ENCODE data around the gene CR1.

The CR1 gene

GRCh38 chr1:207474210-207474609, 21.7 kb upstream of the CR1 start:
- no peaks in the 10 kb centered on the region for H3K27me3 ChIP-seq (ENCODE audit: low read depth, low read length)
- H3K79me2 ChIP-seq (ENCODE audit: low read length) = no peaks in the 10 kb centered on the region
- H3K9me3 ChIP-seq (ENCODE audit: insufficient read depth, low read length) = no peaks in the 10 kb centered on the region
- no peak overlapping the region for H3K9ac ChIP-seq (ENCODE audit: low read length)
- H2AFZ ChIP-seq (ENCODE audit: low read depth, low read length) = no peak overlapping the region
- H3K27ac ChIP-seq (ENCODE audit: low read length) = no peak overlapping the region
- H3K4me2 ChIP-seq (ENCODE audit: low read length) = no peak overlapping the region
- peaks cover 4% of the 10 kb centered on the region for H3K36me3 ChIP-seq (replicated peaks; ENCODE audit: low read depth, low read length)
- no peaks in the 10 kb centered on the region for H3K4me1 ChIP-seq (ENCODE audit: low read length)
- no peak overlapping the region for H3K4me3 ChIP-seq (ENCODE audit: low read length)
- no peak for TF ChIP-seq CTCF (IDR thresholded peaks at IDR 0.05; ENCODE audit: low read depth, low read length)
- TF ChIP-seq EZH2phosphoT487 (IDR thresholded peaks at IDR 0.05; ENCODE audit: low read depth) = no peak
- H4K20me1 ChIP-seq (ENCODE audit: insufficient read depth, low read length) = no peaks in the 10 kb centered on the region

- Histone ChIP-seq H3K27me3 (ENCODE audit: low read depth, low read length) (no peaks in the 10 kb centered on the region), H3K4me1 (ENCODE audit: low read length) (no peaks in the 10 kb centered on the region), H4K20me1 (ENCODE audit: insufficient read depth, low read length) (no peaks in the 10 kb centered on the region), H3K4me2 (ENCODE audit: low read length) (no peak overlapping the region), H3K9me3 (ENCODE audit: insufficient read depth, low read length) (no peaks in the 10 kb centered on the region), H3K4me3 (ENCODE audit: low read length) (no peak overlapping the region), H3K9ac (ENCODE audit: low read length) (no peak overlapping the region), H3K36me3 (replicated peaks; ENCODE audit: low read depth, low read length) (no peaks in the 10 kb centered on the region), H3K27ac (ENCODE audit: low read length) (no peak overlapping the region), H2AFZ (ENCODE audit: low read depth, low read length) (no peak overlapping the region), H3K79me2 (ENCODE audit: low read length) (no peaks in the 10 kb centered on the region)
- TF ChIP-seq CTCF (IDR thresholded peaks at IDR 0.05; ENCODE audit: low read depth, low read length) = no peak
- no peak for TF ChIP-seq EZH2phosphoT487 (IDR thresholded peaks at IDR 0.05; ENCODE audit: low read depth)
Measured at GRCh38 chr1:207486198-207486597, 9.8 kb upstream of the CR1 start.

- Histone ChIP-seq H3K4me1 (ENCODE audit: low read length) (no peaks in the 10 kb centered on the region), H2AFZ (ENCODE audit: low read depth, low read length) (no peak overlapping the region), H3K4me3 (ENCODE audit: low read length) (no peak overlapping the region), H4K20me1 (ENCODE audit: insufficient read depth, low read length) (no peaks in the 10 kb centered on the region), H3K9me3 (ENCODE audit: insufficient read depth, low read length) (no peaks in the 10 kb centered on the region), H3K27ac (ENCODE audit: low read length) (no peak overlapping the region), H3K27me3 (ENCODE audit: low read depth, low read length) (no peaks in the 10 kb centered on the region), H3K36me3 (replicated peaks; ENCODE audit: low read depth, low read length) (no peaks in the 10 kb centered on the region), H3K4me2 (ENCODE audit: low read length) (no peak overlapping the region), H3K79me2 (ENCODE audit: low read length) (no peaks in the 10 kb centered on the region), H3K9ac (ENCODE audit: low read length) (no peak overlapping the region)
- TF ChIP-seq EZH2phosphoT487 (IDR thresholded peaks at IDR 0.05; ENCODE audit: low read depth) = no peak
- TF ChIP-seq CTCF (IDR thresholded peaks at IDR 0.05; ENCODE audit: low read depth, low read length) = no peak
Measured at GRCh38 chr1:207487636-207488035, 8.3 kb upstream of the CR1 start.

- H3K36me3 ChIP-seq (replicated peaks; ENCODE audit: low read depth, low read length) = no peaks in the 10 kb centered on the region
- H2AFZ ChIP-seq (ENCODE audit: low read depth, low read length) = no peak overlapping the region
- no peak overlapping the region for H3K4me3 ChIP-seq (ENCODE audit: low read length)
- TF ChIP-seq EZH2phosphoT487 (IDR thresholded peaks at IDR 0.05; ENCODE audit: low read depth) (no peak), CTCF (IDR thresholded peaks at IDR 0.05; ENCODE audit: low read depth, low read length) (no peak)
- H3K9ac ChIP-seq (ENCODE audit: low read length) = no peak overlapping the region
- no peak overlapping the region for H3K4me2 ChIP-seq (ENCODE audit: low read length)
- no peaks in the 10 kb centered on the region for H3K9me3 ChIP-seq (ENCODE audit: insufficient read depth, low read length)
- H4K20me1 ChIP-seq (ENCODE audit: insufficient read depth, low read length) = no peaks in the 10 kb centered on the region
- no peaks in the 10 kb centered on the region for H3K79me2 ChIP-seq (ENCODE audit: low read length)
- peaks cover 11% of the 10 kb centered on the region for H3K4me1 ChIP-seq (ENCODE audit: low read length)
- H3K27me3 ChIP-seq (ENCODE audit: low read depth, low read length) = peaks cover 18% of the 10 kb centered on the region
- no peak overlapping the region for H3K27ac ChIP-seq (ENCODE audit: low read length)
Measured at GRCh38 chr1:207493212-207493611, 2.7 kb upstream of the CR1 start.

Measured in OCI-LY3 (cell line).